NB4 (cell line): ENCODE measurements around the gene ASCC2.

Source experiments
- DNase-seq: peaks from one replicate; pipeline ENCODE4 v3.0.0; 2010; ENCODE audit warnings: low read depth
- H3K4me3 ChIP-seq: one replicate; pipeline ENCODE4 v1.5.1; 2011; ENCODE audit warnings: mild to moderate bottlenecking, low read depth, low read length, moderate library complexity
- MYC ChIP-seq: IDR thresholded peaks from 2 replicates; pipeline ENCODE4 v1.6.1; 2011; ENCODE audit warnings: low read depth, low read length
- POLR2A ChIP-seq: IDR thresholded peaks from 2 replicates; pipeline ENCODE4 v1.6.1; 2011; ENCODE audit warnings: mild to moderate bottlenecking; ENCODE audit not compliant: insufficient read length; ENCODE audit errors: extremely low read depth
- TF ChIP-seq, protein P1 (sequence below): IDR thresholded peaks from one replicate; pipeline ENCODE4 v1.5.1; 2012; ENCODE audit warnings: low read depth, low read length
- TF ChIP-seq, protein P2 (sequence below): IDR thresholded peaks from 2 replicates; pipeline ENCODE4 v1.6.1; 2011; ENCODE audit warnings: low read depth, low read length

Gene ASCC2

DNA sequence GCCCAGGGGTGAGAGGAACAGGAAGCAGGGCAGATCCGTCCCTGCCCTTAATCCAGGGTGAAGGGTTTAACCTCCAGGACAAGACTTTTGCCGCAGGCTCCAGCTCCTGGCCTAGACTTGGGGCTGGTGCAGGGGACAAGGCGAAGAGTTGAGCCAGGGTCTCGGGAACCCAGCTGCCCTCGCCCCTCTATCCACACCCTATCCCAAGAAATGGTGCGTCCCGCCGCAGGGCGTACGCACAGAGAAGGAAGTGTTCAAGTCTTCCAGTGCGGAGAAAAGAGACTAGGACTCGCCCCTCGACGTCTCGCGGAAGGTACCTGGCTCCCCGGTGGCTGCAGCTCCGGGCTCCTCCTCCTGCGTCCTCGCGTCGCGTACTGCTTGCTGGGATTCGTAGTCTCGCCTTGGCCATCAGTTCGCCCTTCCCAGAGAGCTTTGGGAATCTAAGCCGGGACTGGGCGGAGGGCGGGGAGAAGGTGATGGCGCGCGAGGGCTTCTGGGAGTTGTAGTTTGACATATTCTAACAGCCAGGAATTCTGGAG lies 71.4 kb downstream of the ASCC2 start, which contains the start of gene ZMAT5:
ZMAT5 (minus strand) TSS at position 376 of the 539 bp plus-strand sequence. CDS start 18,463 bp downstream, outside the sequence.
- H3K4me3 ChIP-seq: peak within 1 kb of the TSS; percentile 95
- peak; percentile 98 for DNase-seq
- no peak for TF ChIP-seq MYC
- peak; percentile 35 for TF ChIP-seq POLR2A

DNA sequence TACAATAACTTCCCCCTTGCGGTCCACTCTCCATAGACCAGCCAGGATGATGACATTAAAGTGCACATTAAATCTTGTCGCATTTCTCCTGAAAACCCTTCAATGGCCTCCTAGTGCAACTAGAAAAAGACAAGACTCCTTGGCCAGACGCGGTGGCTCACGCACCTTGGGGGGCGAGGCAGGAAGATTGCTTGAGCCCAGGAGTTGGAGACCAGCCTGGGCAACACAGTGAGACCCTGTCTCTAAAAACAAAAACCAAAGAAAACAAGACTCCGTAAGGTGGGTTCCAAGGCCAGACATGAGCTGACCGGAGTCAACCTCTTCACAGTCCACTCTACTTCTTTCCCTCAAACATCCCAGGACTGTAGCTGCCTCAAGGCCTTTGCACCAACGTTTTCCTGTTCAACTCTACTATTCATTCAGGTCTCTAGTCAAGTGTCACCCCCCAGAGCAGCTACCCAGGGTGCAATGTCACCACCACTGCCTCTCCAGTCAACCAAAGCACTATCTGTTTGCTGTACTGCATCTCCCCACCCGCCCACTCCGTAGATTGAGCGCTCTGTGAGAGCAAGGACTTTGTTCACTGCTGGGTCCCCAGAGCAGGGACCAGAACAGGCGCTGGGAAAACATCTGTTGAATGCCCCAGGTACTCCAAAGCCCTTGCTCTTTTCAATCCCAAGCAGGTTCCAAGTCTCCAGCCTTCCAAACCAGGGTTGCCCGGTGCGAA lies 72.0 kb downstream of the ASCC2 start:
- no peak for DNase-seq
- TF ChIP-seq, protein P1, sequence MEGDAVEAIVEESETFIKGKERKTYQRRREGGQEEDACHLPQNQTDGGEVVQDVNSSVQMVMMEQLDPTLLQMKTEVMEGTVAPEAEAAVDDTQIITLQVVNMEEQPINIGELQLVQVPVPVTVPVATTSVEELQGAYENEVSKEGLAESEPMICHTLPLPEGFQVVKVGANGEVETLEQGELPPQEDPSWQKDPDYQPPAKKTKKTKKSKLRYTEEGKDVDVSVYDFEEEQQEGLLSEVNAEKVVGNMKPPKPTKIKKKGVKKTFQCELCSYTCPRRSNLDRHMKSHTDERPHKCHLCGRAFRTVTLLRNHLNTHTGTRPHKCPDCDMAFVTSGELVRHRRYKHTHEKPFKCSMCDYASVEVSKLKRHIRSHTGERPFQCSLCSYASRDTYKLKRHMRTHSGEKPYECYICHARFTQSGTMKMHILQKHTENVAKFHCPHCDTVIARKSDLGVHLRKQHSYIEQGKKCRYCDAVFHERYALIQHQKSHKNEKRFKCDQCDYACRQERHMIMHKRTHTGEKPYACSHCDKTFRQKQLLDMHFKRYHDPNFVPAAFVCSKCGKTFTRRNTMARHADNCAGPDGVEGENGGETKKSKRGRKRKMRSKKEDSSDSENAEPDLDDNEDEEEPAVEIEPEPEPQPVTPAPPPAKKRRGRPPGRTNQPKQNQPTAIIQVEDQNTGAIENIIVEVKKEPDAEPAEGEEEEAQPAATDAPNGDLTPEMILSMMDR: no peak
- TF ChIP-seq, protein P2, sequence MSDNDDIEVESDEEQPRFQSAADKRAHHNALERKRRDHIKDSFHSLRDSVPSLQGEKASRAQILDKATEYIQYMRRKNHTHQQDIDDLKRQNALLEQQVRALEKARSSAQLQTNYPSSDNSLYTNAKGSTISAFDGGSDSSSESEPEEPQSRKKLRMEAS: no peak
- TF ChIP-seq MYC (no peak), POLR2A (no peak)
- peak overlapping the region; percentile 95 for H3K4me3 ChIP-seq

DNA sequence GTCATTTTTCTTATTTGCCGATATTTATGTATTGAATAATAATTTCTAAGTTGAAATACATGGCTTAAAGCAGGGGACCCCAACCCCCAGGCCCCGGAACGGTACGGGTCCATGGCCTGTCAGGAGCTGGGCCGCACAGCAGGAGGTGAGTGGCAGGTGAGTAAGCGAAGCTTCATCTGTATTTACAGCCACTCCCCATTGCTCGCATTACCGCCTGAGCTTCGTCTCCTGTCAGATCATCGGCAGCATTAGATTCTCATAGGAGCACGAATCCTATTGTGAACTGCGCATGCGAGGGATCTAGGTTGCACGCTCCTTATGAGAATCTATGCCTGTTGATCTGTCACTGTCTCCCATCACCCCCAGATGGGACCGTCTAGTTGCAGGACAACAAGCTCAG lies 75.8 kb downstream of the ASCC2 start:
- no peak for DNase-seq
- no peak for TF ChIP-seq MYC
- TF ChIP-seq, protein P1: no peak
- TF ChIP-seq, protein P2: no peak
- no peak for TF ChIP-seq POLR2A
- H3K4me3 ChIP-seq: no peak overlapping the region

DNA sequence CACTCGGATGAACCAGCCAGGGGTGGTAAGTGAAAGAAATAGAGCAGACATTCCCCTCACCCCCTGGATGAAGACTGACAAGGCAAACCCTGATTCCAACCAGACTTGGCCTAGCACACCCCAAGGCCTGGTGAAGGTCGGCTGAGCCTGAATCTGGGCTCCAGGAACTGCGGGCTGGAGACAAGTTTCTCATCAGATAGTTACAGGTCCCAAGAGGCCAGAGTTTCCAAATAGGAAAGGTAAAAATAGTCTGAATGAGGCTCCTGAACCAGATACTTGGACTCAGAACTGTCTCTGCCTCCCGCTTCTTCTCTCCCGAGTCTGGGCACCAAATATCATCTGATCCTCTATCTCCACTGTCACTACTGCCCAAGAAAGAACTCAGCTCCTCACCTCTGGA lies 79.1 kb downstream of the ASCC2 start:
- TF ChIP-seq, protein P1: no peak
- TF ChIP-seq, protein P2: no peak
- no peak for TF ChIP-seq MYC
- TF ChIP-seq POLR2A: no peak

DNA sequence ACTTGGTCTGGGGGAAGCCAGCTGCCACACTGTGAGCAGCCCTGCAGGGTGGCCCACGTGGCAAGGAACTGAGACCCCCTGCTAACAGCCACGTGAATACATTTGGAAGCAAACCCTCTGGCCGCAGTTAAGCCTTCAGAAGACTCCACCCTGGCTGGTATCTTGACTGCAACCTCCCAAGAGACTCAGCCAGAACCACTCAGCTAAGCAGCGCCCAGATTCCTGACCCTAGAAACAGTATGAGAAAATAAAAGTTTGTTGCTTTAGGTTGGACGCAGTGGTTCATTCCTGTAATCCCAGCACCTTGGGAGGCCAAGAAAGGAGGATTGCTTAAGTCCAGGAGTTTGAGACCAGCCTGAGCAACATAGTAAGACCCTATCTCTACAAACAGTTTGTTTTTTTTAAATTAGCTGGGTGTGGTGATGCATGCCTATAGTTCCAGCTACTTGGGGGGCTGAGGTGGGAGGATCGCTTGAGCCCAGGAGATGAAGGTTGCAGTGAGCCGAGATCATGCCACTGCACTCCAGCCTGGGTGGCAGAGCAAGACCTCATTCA lies 79.9 kb downstream of the ASCC2 start:
- TF ChIP-seq, protein P2: no peak
- no peak for TF ChIP-seq POLR2A
- TF ChIP-seq, protein P1: no peak
- TF ChIP-seq MYC: no peak
- H3K4me3 ChIP-seq: no peak overlapping the region

More for the DNA sequence above, 79.1 kb downstream of the ASCC2 start:
- peak; percentile 26 for DNase-seq
- no peak overlapping the region for H3K4me3 ChIP-seq

DNA sequence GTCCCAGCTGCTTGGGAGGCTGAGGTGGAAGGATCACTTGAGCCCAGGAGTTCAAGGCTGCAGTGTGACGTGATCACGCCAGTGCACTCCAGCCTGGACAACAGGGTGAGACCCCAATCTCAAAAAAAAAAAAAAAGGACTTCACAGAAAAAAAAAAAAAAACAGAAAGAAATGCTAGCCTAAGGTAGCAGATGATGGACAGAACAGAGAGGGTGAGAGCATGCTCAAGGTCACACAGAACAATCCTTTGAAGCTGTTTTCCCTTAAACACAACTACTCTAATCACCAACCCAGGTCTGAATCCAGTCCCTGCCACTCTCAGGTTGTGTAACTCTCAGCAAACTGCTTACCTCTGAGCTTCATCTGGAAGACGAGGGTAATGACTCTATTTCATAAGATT lies 81.0 kb downstream of the ASCC2 start:
- TF ChIP-seq MYC (no peak), POLR2A (no peak)
- TF ChIP-seq, protein P1: no peak
- TF ChIP-seq, protein P2: no peak

More for the DNA sequence above, 79.9 kb downstream of the ASCC2 start:
- no peak for DNase-seq

More for the DNA sequence above, 81.0 kb downstream of the ASCC2 start:
- DNase-seq: no peak
- no peak overlapping the region for H3K4me3 ChIP-seq
